ENCODE measurements around the gene CDK8.

CDK8 gene

DNA sequence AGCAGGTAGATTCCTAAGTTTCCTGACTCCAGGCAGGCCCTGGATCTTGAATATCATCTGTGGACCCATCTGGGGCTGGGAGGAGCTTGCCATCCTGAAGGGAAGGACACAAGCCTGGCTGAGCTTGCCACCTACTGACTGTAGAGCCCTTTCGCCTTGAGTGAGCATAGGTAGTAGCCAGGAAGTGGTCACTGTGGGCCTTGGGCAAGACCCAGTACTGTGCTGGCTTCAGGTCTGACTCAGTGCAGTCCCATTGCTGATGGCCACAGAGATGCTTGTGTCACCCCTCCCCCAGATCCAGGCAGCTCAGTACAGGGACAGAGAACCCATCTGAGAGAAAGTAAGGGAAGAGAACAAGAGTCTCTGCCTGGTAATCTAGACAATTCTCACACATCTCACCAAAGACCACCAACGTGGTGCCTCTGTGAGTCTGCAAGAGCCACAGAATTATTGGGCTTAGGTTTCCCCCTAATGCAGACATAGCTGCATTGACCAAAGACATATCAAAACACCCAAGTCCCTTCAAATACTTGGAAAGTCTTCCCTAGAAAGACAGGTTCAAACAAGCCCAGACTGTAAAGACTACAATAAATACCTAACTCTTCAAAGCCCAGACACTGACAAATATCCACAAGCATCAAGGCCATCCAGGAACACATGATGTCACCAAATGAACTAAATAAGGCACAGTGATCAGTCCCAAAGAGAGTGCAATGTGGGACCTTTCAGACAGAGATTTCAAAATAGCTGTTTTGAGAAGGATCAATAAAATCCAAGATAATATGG lies 195.3 kb downstream of the CDK8 start:
- DNase-seq: no peak

All from activated CD8-positive, alpha-beta memory T cell treated with anti-CD3 and anti-CD28 coated beads for 24 hours (primary cell).